OCI-LY7 (cell line): Measurements from ENCODE around the gene VAMP1.

ENCODE experiments used
- EZH2phosphoT487 ChIP-seq: fragments of 200-600 bp; sonication (generic); IDR thresholded peaks from 2 replicates; pipeline ENCODE4 v1.6.1; 2018; ENCODE audit warnings: low read depth, borderline replicate concordance, mild to moderate bottlenecking, mixed run types, antibody characterized with exemption, low read length, moderate library complexity, mixed read lengths
- TF ChIP-seq, protein P1 (sequence below): fragments of 200-600 bp; sonication (generic); conservative IDR thresholded peaks from 2 replicates; pipeline ENCODE4 v1.5.1; 2014; ENCODE audit warnings: mild to moderate bottlenecking, antibody characterized with exemption, low read length, moderate library complexity, mixed read lengths

- TF ChIP-seq, protein P1, sequence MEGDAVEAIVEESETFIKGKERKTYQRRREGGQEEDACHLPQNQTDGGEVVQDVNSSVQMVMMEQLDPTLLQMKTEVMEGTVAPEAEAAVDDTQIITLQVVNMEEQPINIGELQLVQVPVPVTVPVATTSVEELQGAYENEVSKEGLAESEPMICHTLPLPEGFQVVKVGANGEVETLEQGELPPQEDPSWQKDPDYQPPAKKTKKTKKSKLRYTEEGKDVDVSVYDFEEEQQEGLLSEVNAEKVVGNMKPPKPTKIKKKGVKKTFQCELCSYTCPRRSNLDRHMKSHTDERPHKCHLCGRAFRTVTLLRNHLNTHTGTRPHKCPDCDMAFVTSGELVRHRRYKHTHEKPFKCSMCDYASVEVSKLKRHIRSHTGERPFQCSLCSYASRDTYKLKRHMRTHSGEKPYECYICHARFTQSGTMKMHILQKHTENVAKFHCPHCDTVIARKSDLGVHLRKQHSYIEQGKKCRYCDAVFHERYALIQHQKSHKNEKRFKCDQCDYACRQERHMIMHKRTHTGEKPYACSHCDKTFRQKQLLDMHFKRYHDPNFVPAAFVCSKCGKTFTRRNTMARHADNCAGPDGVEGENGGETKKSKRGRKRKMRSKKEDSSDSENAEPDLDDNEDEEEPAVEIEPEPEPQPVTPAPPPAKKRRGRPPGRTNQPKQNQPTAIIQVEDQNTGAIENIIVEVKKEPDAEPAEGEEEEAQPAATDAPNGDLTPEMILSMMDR = no peak; the same call in 1 of the 2 replicates
- no peak for TF ChIP-seq EZH2phosphoT487
These were observed at the start of gene VAMP1 for GRCh38 chr12:6470375-6471163.
